NCI-H146 (cell line): ENCODE data around the gene ASH1L.
"Not testable (repeated sequence)": the region's sequence is repeated elsewhere in the genome, so short reads cannot be mapped to it uniquely, and the experiment has no call there.

Experiments used
- DNase-seq: peaks from one replicate; lab custom pipeline; 2025; lab: John Stamatoyannopoulos, UW

Gene ASH1L, protein sequence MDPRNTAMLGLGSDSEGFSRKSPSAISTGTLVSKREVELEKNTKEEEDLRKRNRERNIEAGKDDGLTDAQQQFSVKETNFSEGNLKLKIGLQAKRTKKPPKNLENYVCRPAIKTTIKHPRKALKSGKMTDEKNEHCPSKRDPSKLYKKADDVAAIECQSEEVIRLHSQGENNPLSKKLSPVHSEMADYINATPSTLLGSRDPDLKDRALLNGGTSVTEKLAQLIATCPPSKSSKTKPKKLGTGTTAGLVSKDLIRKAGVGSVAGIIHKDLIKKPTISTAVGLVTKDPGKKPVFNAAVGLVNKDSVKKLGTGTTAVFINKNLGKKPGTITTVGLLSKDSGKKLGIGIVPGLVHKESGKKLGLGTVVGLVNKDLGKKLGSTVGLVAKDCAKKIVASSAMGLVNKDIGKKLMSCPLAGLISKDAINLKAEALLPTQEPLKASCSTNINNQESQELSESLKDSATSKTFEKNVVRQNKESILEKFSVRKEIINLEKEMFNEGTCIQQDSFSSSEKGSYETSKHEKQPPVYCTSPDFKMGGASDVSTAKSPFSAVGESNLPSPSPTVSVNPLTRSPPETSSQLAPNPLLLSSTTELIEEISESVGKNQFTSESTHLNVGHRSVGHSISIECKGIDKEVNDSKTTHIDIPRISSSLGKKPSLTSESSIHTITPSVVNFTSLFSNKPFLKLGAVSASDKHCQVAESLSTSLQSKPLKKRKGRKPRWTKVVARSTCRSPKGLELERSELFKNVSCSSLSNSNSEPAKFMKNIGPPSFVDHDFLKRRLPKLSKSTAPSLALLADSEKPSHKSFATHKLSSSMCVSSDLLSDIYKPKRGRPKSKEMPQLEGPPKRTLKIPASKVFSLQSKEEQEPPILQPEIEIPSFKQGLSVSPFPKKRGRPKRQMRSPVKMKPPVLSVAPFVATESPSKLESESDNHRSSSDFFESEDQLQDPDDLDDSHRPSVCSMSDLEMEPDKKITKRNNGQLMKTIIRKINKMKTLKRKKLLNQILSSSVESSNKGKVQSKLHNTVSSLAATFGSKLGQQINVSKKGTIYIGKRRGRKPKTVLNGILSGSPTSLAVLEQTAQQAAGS (N-terminal part only)

DNA sequence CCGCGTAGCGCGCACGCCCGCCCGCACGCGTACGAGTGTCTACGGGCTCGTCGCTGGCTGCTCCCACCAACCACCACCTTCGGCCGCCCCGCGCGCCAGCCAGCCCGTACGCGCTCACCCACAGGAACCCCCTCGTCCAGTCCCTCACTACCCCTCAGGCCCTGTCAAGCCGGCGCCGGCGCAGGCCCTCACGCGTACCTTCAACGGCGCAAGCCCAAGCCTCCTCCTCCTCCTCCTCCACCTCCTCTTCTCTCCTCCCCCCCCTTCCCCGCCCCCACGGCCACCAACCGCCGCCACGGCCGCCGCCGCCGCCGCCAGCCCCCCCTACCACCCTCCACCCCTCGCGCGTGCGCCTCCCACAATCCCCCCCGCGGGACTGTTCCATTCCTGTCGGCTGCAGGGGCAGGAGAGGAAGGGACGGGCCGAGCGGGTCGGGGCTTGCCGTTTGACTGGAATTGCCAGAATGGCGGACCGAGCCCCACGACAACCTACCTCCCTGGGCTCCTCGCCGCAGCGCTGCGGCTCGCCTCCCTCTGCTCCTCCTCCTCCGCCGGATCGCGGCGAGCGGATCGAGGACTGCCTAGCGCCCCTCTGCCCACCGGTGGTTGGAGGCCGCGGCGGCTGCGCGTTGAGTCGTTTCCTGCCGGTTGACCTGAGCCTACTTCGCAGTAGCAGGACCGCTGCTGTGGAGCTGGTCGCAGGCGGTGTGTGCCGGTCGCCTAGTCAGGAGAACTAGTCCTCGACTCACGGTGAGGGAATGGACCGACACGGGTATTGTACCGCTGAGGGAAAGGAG is at the start of gene ASH1L:
Gene ASH1L, minus strand, starts transcription at position 223 of the 796 bp plus-strand sequence. CDS start 41,284 bp downstream, outside the sequence.
- peak; percentile 96 for DNase-seq

DNA sequence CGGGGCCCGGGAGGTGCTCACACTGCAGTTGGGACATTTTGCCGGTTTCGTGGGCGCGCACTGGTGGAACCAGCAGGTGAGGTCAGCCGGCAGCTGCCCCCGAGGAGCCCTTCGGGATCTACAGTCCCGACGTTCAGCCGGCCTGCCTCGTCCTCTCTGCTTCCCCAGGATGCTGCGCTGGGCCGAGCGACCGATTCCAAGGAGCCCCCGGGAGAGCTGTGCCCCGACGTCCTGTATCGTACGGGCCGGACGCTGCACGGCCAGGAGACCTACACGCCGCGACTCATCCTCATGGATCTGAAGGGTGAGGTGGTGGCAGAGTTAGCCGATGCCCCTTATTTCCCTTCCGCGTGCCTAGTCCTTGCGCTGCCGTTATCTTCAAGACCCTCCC is 47.6 kb upstream of the ASH1L start:
- not testable (repeated sequence) for DNase-seq

DNA sequence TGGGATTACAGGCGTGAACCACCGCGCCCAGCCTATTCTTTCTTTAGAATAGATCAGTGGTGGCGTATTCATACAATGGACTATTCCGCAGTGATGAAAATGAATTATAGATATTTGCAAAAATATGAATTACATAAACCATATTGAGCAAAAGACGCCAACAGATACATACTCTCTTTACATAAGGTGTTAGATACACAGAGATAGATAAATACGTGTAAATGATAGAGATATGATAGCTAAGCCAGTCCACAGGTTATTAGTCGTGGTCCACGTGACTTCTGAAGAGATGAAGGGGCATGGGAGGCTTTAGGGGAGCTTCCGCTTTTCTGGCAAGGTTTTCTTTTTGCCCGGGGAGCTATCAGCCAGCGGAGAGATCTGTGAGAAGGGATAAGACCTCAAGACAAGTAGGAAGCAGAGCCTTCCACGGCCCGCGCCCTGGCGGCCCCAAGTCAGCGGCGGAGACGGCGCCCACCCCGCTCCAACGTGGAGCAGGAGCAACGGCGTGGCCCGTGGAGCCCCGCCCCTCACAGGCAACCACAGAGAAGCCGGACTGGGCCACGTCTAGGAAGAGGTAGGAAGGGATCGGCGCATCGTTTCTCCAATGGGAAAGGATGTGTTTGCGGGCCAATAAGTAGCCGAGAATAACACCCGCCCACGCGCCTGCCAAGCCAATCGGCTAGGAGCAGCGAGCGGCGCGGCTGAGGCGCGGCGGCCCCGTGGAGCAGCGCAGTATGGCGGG is 47.1 kb upstream of the ASH1L start, which contains the start of gene MSTO1:
Gene MSTO1, plus strand, starts transcription at position 704 of the 742 bp plus-strand sequence. Its CDS starts 31 bp downstream, at position 735.
- peak; percentile 99 for DNase-seq

DNA sequence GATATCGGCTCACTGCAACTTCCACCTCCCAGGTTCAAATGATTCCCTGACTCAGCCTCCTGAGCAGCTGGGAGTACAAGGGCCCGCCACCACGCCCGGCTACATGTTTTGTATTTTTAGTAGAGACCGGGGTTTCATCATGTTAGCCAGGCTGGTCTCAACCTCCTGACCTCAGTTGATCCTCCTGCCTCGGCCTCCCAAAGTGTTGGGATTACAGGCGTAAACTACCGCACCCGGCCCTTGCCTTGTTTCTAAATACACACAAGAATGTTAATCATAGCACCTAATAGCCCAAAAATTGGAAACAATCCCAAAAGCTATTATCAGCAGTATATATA is 46.3 kb upstream of the ASH1L start:
- peak; percentile 59 for DNase-seq

DNA sequence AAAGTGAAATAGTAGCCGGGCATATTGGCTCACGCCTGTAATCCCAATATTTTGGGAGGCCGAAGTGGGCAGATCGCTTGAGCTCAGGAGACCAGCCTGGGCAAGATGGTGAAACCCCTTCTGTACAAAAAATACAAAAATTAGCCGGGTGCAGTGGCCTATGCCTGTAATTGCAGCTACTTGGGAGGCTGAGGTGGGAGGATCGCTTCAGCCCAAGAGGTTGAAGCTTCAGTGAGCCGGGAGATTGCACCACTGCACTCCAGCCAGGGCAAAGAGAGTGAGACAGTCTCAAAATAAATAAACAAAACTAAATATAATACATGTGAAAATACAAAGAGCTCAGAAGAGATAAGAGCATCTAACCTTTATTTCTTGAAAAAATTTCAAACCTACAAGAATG is 45.1 kb upstream of the ASH1L start:
- DNase-seq, result no peak

DNA sequence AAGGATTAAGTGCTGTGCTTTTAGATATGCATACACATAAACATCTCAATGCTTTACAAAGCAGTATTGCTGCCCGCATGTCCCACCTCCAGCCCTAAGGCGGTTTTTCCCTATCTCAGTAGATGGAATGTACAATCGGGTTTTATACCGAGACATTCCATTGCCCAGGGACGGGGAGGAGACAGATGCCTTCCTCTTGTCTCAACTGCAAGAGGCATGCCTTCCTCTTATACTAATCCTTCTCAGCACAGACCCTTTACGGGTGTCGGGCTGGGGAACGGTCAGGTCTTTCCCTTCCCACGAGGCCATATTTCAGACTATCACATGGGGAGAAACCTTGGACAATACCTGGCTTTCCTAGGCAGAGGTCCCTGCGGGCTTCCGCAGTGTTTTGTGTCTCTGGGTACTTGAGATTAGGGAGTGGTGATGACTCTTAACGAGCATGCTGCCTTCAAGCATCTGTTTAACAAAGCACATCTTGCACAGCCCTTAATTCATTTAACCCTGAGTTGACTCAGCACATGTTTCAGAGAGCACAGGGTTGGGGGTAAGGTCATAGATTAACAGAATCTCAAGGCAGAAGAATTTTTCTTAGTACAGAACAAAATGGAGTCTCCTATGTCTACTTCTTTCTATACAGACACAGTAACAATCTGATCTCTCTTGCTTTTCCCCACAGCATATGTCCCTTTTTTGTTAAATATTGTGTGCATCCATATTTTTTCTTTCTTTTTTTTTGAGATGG is 37.4 kb upstream of the ASH1L start:
- not testable (repeated sequence) for DNase-seq

DNA sequence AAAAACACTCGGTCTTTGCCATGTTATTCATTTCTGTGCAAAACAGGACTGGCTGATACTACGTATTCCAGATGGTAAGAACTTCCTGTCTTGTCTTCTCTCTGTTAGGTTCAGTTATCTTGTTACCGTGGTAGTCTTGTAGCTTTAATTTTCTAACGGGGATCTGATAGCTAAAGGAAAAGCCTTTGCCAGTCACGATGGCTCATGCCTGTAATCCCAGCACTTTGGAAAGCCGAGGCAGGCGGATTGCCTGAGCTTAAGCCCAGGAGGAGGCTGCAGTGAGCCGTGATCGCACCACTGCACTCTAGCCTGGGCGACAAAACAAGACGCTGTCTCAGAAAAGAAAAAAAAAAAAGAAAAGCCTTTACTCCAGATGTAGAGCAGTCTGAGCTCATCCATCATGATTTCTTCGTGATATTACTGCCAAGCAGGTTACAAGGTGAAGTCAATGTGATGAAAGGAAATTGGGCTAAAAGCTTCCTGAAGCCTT is 36.3 kb upstream of the ASH1L start:
- DNase-seq, result no peak

DNA sequence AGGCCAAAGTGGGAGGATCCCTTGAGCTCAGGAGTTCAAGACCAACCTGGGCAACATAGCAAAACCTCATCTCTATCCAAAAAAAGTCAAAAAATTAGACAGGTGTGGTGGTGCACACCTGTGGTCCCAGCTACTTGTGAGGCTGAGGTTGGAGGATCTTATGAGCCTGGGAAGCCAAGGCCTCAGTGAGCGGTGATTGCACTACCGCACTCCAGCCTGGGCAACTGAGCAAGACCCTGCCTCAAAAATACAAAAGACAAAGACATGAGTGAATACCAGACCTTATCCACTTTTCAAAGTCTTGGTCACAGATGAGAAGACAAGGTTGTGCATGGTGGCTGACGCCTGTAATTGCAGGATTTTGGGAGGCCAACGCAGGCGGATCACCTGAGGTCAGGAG is 34.3 kb upstream of the ASH1L start:
- no peak for DNase-seq

DNA sequence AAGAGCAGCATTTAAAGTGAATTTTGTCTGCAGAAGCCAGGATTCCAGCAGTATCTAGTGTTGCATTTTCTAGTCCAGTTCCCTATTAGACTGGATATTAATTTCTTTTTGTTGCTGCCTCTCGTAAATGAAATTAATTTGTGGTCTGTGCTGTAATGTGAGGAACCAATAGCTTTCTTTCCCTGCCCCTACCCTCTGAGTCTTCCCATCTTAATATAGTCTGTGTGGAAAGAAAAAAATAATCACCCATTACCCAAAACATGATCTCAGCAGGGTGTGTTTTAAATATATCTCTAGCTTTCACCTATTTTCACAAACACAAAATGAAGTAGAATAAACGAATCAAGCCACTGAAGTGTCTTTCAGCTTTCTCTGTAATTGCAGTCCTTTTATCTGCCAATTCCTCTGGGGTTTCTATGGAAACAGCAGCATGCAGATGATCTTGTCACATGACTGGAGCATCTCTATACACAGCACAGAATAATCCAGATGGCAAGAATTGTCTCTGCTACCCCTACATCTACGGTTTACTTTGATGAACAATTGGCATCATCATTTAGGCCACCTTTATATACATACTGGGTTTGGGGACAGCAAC is 33.4 kb upstream of the ASH1L start:
- peak; percentile 25 for DNase-seq

DNA sequence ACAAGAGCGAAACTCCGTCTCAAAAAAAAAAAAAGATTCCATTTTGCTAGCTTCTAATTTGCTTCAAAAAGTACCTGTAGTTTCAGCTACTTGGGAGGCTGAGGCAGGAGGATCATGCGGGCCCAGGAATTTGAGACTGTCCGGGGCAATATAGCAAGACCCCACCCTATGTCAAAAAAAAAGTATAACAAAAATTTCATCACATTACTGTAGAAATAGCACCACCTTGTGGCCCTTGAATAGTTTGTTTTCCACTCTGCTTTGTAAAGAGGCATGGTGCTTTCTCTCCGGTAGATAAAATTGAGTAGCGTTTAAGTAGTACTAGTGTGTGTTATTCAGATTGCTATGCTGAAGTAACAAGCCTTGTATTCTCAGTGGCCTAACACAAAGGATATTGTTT is 29.2 kb upstream of the ASH1L start:
- DNase-seq, result peak; percentile 65

DNA sequence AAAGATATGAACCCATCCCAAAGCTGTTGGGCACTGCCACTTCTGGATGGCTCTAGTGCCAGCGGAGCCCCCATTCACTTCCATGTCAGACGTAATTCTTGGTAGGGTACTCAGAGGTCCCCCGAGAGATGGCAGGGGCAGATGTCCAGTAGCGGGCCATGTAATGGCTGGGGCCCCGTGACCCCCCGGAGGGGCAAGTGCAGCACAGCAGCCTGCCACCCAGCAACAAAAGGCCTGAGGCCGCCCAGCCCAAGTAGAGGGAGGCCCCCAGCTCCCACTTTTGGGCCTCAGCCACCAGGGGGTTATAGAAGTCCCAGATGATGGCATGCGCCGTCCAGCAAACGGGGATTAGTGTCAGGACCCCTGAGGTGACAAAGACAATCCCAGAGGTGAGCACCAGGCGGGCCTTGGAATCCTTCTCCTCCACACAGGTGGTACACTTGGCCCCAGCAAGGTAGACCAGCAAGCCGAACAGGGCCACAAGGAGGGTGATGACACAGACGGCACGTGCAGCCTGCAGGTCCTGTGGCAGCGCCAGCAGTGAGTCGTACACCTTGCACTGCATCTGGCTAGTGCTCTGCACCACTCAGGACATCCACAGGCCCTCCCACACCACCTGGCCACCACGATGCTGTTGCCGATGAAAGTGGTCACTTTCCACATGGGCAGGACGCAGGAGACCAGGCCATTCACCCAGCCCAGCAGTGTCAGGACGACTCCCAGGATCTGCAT is 28.1 kb upstream of the ASH1L start:
- not testable (repeated sequence) for DNase-seq

DNA sequence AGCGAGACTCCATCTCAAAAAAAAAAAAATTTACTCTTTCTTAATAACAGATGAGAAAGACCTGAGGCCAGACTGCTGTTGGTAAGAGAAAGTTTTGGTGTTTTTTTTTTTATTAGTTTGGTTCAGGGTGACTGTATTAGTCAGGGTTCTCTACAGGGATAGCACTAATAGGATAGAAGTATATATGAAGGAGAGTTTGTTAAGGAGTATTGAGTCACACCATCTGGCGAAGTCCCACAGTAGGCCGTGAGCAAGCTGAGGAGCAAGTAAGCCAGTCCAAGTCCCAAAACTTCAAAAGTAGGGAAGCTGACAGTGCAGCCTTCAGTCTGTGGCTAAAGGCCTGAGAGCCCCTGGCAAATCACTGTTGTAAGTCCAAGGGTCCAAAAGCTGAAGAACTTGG is 26.7 kb upstream of the ASH1L start:
- DNase-seq, result not testable (repeated sequence)

DNA sequence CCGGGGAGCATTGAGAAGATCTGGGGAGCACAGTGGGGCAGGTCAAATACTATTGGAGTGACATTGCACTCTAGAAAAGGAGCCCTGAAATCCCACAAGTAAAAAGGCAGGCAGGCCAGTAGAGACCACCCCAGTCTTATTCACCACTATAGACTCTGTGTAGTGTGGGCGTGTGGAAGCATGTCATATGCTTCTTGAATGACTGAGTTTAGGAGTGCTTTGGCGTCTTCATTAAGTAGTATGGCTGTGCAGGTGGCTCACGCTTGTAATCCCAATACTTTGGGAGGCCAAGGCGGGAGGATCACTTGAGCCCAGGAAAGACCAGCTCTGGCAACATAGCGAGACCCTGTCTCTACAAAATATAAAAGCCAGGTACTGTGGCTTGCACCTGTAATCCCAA is 21.2 kb upstream of the ASH1L start:
- not testable (repeated sequence) for DNase-seq

DNA sequence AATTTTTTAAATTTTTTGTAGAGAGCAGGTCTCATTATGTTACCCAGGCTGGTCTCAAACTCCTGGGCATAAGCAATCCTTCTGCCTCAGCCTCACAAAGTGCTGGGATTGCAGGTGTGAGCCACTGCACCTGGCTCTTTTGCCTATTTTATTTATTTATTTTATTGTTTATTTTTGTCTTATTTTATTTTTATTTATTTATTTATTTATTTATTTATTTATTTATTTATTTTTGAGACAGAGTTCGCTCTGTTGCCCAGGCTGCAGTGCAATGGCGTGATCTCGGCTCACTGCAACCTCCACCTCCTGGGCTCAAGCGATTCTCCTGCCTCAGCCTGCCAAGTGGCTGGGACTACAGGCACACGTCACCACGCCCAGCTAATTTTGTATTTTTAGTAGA is 13.0 kb upstream of the ASH1L start:
- DNase-seq, result not testable (repeated sequence)

DNA sequence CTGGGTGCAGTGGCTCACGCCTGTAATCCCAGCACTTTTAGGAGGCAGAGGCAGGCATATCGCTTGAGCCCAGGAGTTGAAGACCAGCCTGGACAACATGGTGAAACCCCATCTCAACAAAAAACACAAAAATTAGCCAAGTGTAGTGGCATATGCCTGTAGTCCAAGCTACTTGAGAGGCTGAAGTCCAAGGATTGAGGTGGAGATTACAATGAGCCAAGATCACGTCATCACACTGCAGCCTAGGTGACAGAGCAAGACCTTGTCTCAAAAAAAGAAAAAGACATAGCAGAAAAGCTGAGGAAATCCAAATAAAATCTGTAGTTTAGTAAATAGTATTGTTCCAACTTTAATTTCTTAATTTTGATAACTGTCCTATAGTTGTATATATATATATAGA is 11.5 kb upstream of the ASH1L start:
- no peak for DNase-seq

DNA sequence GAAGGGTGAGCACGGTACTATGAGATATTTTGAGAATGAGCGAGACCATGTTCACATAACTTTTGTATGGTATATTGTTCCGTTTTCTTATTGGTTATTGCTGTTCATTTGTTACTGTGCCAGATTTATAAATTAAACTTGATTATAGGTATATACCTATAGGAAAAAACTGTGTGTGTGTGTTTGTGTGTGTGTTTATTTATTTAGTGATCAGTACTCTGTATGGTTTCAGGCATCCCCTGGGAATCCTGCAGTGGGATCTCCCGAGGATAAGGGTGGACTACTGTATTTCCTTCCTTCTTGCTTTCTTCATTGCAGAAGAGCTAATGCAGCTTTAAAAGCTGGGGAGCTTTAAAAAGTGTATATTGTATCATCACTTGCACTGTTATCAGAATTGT is 8.0 kb upstream of the ASH1L start:
- no peak for DNase-seq

DNA sequence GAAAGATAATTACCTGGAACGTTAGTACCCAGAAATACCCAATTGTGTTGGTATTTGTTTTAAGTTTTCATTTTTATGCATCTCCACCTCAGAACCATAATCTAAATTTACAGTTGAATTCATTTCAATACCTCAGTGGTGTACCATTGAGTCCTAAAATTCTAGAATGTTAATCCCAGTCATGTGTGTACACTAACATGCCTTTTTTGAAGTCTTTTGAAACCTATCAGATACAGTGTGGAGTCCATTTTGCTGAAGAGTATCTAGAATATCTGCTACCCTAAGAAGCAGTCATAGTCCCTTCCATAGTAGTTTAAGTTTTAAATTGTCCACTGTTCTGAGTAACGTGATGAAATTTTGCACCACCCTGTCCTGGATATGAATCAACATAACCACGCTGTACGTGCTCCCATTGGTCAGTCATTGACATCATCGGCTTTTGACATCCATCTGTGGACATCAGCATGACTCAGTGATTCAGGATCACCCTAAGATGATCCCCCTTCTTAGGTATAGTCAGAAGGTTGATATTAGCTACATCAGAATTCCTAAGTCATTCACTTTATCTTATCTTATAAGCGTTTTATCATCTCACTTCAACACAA is 7.5 kb upstream of the ASH1L start:
- DNase-seq, result no peak

DNA sequence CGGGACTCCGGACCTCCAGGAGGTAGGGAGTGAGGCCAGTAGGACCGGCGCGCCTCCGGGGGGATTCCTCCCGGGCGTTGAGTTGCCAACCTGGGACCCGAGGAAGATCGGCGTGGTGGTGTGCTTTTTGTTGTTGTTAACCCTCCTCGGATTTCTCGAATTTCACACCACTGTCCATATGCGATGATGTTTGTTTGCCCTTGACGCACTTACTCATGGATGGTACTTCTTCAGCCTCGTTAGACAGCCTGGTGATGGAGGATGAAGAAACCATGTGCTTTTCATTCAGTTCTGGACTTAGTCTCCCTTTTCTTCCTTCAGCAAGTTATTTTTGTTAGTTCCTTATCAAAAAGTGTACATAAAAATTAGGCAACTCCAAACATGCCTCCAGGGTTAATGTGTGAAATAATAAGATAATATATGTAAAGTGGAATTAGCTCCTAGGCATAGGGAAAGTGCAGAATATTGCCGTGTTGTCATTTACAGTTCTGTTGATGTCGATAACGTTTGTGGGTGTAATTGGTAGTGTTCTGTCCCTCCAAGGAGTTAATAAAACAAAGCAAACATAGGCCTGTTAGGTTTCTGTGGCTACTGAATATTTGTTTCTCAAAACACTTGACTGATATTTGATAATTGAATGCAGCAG is 897 bp upstream of the ASH1L start:
- peak; percentile 59 for DNase-seq
